GM19397 (cell line): Measurements from ENCODE around the gene TCEA2.

Experiments used
- ATAC-seq: cut with Tn5 transposase; IDR thresholded peaks from one replicate; pipeline ENCODE4 v1.9.1; 2021; ENCODE audit warnings: mild to moderate bottlenecking, moderate library complexity; ENCODE audit not compliant: unreplicated experiment

The TCEA2 gene

DNA sequence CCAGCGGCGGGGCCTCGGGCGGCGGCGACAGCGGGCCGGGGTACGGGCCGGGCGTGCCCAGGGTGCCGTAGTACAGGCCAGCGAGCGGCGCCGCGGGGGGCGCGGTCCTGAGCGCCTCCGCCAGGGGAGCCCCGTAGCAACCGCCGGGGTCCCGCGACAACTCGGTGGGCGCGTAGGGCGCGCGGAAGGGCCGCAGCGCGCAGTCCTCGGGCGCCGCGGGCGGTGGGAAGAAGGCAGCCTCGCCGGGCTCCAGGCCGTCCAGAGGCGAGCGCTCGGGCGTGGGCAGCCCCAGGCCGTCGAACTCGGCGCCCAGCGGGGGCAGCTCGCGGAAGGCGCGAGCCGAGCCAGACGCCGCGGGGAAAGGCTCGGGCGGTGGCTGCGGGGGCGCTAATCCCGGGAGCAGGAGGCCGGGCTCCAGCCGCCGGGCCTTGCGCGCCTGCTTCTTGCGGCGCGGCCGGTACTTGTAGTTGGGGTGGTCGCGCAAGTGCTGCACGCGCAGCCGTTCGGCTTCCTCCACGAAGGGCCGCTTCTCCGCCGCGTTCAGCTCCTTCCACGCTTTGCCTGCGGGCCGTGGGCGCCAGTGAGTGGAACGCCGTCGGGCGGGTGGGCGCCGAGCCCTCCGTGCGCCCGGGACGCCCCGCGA, 14.5 kb upstream of the TCEA2 start:
- ATAC-seq, result no peak

DNA sequence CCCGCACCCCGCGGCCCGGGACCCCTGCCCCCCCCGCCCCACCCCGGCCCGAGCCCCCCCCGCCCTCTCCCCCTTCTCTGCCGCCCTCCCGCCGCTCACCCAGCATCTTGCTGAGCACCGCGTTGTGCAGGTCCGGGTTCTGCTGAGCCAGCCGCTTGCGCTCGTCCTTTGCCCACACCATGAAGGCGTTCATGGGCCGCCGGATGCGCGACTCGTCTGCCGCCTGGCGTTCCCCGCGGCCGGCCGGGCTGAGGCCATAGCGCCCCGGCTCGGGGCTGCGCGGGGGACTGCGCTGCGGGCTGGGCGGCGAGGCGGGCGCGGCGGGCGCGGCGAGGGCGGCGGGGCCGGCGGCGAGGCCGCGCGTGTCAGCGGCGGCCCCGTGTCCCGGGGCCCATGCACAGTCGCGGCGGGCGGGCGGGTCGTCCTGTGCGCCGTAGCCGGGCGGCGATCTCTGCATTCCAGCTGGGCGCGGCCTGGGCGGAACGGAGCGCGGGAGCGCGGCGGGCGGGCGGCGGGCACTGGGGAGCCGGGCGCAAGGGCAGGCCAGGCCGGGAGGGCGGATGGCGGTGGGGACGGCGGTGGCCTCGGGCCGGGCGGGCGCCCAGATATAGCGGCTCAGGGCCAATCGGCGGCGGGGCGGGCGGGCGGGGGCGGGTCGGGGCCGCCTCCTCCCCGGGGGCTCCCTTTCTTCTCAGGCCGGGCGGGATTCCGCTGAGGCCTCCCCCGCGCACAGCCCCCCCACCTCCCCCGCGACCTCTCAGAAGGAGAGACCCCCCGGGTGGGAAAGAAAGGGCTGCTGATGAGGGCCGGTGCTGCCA, 13.7 kb upstream of the TCEA2 start, which contains the start of gene SOX18:
Gene SOX18, minus strand, starts transcription at position 580 of the 818 bp plus-strand sequence. Its CDS starts 123 bp downstream, at position 457.
- ATAC-seq, result no peak

DNA sequence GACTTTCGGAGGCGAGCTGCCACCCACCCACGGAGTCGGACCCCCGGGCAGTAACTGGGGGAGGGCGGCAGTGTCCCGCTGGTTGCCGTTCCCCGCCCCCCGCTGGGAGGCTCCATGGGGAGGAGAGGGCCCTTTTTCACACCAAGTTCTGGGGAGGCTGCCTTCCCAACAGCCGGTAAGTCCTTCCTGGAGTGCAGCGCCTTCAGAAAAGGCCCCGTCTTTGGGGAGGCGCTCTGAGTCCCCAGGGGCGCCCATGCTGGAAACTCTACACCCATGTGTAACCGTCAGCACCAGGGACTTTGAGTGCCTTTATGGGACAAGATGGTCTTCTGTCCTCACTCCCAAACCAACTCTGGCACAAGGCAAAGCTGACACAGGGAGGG, 13.1 kb upstream of the TCEA2 start:
- ATAC-seq, result no peak

DNA sequence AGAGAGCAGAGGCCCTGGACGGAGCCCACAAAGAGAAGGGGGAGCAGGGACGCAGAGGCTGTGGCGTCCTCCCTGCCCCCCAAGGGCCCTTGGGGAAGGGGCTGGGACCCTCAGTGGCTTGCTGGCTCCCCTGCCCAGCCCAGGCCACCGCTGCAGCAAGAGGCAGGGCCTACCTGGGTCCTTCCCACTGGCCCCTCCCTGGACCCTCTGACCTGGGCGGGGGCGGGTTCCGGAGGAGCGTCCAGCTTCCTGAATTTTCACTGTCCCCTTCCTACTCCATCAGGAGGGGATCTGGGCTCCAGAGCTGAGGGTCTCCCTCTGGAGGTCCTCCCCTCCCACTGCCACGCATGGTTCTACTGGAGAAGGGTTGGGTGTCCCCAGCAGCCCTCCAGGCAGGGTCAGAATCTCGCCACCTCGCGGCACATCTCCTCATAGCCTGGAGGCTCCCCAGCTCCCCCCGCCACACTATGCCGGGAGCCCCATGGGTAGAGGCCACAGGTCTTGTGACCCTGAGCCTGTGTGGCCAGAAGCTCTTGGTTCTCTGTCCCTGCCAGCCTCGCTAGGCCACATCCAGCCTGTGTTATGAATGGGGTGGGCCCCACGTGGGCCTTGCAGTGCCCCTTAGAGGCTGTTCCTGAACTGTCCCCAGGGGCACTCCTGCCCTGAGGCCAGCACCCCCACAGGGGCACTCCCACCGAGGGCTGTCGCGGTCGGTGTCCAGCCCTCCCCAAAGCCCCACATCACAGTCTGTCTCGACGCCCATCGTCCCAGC, 12.6 kb upstream of the TCEA2 start:
- ATAC-seq, result no peak

DNA sequence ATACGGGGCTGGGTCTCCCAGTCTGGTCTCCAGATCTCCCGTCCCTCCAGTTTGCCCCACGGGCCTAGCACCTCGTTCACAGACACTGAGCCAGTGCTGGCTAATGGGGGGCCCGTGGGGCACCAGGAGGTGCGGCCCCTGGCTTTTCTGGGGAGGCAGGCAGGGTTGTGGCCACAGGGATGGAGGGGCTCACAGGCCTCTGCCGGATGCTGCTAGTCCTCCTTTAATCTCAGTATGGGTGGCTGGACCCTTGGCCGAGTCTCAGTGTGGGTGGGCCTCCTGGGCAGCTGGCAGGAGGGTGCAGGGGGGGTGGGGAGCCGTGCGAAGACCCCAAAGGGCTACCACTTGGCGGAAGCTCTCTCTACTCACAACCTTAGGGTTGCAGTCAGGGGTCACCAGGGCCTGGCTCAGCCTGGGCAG, 12.0 kb upstream of the TCEA2 start:
- ATAC-seq, result no peak

DNA sequence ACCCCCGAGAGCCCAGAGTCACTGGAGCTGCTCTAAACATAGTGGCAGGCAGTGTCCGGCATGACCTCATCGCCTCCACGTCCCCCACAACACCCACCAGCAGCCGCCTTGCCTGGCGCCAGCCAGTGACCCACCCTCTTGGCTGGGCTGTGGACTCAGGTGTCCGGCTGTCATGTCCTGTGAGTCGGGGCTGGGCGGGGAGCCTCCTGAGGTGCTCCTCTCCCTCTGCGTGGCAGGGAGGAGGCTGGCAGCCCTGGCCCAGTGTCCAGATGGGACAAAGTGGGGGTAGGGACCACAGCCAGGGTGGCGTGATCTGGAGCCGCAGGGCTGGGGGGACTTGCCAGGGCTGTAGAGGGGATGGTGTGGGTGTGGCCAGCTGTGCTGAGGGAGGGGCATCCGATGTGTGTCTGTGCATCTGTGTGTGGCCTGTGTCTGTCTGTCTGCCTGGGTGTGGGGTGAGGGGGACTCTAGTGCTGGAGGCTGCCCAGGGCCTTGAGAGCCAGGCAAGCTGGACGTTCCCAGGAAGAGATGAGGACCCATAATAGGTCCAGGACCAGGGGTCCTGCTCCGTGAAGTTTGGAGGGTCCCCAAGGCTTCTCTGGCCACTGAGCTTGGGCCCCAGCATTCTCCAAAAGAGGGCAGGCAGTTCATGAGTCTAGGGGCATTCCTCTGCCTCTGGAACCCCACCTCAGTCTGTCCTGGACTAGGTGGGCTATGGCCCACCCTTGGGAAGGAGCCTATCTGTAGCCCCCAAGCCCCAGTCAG, 11.3 kb upstream of the TCEA2 start:
- no peak for ATAC-seq

DNA sequence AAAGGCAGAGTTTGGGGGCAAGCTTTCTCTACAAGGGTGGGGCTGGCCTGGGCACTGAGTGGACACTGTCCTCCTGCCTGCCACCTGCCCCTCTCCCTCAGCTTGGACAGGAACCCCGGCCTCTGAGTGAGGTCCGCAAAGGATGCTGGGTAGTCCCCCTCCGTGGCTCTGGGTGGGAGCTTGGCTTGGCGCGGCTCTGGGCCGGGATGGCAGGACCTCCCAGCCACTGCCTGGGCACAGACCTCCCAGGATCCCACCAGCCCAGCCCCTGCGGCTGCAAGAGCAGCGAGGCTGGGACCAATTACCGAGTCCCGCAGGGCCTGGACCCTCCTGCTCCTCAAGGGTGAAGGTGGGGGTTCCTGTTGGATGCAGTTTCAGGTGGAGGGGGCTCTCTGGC, 10.7 kb upstream of the TCEA2 start:
- ATAC-seq, result no peak

DNA sequence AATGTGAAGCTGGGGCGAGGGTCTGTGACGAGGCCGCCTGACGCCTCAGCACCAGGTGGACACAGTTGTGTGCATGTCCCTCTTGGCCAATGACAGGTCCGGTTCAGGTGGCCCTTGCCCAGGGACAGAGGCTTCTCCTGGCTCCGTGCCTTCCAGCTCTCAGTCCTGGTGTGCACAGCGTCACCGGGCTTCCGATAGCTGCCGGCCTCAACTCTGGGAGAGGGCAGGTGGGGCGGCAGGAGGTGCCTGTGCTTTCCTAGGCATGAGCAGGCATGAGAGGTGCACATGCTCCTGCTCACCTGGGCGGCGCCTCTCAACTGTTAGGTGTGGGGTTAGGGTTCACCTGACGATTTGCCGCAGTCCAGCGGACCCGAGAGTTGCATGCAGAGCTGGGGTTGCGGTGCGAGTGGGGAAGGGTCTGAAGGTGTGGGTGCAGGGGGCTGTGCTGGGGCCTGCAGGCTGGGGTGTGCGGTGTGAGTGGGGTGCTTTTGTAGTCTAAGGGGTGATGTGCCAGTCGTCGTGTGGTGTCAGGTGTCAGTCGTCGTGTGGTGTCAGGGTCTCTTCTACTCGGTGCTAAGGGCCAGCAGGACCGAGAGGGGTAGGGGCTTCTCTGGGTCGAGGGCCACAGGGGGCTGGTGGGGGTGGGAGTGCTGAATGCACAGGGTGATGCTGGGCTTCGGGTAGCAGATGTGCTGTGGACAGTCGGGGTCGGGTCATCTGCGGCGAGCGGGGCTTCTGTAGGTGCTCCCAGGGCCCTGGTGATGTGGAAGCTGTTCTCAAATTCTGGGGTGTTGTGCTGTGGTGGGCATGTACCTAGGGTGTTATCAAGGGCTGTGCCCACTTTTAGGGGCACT, 9.8 kb upstream of the TCEA2 start:
- no peak for ATAC-seq

DNA sequence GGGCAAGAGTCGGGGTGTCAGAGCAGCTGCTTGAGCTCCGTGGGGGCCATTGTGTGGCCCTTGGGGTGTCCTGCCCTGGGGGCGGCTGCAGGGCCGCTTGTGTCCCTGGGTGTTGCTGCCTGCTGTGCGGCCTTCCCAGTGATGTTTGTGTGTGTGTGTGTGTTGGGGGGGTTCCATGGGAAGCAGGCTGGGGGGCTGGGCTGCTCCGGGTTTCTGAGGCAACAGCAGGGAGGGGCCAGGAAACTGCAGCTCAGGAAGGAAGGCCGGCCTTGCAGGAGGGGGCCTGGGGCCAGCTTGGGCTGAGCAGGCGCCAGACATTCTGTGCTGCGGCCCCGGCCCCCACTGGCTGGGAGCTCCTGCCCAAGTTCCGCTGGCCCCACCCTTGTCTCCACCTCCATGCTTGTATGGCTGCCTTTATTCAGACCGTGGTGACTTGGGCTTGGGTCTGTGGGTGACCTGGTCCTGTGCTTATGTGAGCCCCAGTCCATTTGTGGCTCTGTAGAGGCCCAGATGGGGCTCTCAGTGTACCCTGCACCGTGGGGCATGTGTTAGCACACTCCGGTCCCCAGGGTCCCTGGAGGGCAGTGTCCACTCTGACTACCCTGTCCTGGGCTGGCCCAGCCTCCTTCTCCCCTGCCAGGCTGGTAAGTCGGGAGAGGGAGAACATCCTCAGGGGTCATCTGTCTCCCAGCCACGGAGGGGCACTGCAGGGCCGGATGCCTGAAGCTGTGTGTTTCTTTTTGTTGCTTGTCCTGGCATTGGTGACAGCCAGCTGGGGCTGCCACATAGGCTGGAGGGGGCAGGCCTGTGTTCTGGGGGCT, 8.9 kb upstream of the TCEA2 start:
- ATAC-seq, result no peak

DNA sequence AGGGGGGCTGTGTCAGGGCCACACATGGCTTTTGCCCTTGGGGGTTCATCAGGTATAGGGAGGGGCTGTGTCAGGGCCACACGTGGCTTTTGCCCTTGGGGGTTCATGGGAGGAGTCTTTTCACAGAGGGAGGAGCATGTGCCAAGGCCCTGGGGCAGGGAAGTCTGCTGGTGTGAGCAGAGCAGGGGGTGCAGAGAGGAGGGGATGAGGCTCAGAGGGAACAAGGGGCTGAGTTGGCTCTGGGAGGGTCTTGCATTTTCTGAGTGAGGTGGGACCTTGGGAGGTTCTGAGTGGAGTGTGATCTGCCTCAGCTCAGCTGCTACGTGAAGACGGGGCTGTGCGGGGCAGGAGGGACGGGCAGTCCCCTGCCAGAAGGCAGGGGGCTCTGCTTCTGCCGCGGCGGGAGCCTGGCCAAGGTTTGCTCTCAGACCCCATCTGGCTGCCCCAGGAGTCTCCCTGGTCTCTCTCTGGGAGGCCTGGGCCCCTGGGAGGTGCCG, 7.6 kb upstream of the TCEA2 start:
- ATAC-seq, result no peak

DNA sequence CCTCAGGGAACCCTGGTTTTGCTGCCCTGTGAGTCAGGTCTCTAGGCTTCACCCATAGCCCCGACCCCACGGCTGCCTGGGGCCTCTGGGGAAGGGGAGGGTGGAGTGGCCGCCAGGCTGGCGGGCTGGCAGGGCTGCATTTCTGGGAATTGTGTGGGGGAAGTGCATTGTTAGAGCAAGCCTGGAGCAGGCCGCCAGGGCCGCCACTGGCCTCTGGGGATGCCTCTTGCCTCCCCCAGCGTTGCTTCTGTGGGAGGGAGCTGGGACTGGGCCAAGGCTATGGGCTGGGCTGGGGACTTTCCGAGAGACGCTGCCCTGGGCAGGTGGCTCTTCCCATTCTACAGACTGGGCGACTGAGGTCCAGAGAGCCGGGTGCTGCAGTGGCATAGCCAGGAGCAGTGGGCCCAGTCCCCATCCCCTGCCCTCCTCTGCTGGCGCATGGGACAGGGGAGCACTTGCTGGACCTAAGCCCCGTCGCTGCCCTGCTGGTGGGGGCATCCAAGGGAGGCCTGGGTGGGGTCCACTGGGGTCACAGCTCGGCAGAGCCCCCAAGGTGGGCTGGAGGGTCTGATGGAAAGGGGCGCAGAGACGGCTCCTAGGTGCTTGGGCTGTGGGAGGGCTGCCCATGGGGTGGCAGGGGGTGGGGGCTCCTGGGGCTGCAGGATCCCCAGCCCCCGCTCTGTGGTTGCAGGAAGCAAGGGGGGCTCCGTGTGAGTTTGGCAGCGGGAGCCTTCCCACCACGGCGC, 6.9 kb upstream of the TCEA2 start:
- ATAC-seq, result no peak

DNA sequence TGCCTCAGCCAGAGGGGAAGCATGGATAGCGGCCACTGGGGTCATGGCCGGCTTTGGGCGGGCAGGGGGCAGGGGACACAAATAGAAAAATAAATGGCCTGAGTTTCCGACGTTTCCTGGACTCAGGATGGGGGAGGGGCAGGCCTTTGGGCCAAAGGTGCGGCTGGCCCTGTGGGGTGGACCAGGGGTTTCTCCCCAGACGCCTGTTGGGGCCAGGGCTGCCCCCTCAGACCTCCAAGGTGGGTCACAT, 6.4 kb upstream of the TCEA2 start:
- ATAC-seq, result no peak

DNA sequence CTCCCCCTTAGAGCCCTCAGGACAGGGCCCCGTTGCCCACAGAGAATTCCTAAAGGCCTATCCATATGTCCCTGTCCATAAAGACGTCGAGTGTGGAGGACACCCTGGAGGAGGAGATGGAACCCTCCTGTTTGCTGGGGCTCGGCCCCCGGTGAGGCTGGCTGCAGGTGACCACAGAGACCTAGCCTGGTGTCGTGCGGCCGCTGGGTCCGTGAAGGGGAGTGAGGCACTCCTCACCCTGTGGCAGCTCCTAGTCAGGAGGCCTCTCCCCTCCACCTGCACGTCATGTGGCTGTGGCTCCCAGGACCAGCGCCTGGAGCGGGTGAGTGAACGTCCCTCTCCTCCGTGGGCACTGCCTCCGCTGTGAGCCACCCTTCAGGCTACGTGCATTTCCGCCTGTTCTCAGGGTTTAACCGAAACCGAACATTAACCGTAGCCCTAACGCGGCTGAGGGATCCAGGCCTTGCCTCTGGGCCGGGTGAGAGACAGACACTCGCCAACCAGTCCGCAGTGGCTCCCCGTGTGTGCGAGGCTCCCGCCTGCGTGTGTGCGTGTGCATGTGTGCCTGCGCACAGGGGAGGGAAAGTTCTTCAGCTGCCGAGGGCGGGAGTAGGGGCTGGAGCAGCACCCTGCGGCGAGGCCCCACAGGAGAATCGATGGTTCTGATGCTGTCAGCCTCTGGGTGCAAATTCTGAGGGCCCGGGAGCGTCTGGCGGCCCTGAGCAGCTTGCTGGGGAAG, 5.9 kb upstream of the TCEA2 start:
- no peak for ATAC-seq

DNA sequence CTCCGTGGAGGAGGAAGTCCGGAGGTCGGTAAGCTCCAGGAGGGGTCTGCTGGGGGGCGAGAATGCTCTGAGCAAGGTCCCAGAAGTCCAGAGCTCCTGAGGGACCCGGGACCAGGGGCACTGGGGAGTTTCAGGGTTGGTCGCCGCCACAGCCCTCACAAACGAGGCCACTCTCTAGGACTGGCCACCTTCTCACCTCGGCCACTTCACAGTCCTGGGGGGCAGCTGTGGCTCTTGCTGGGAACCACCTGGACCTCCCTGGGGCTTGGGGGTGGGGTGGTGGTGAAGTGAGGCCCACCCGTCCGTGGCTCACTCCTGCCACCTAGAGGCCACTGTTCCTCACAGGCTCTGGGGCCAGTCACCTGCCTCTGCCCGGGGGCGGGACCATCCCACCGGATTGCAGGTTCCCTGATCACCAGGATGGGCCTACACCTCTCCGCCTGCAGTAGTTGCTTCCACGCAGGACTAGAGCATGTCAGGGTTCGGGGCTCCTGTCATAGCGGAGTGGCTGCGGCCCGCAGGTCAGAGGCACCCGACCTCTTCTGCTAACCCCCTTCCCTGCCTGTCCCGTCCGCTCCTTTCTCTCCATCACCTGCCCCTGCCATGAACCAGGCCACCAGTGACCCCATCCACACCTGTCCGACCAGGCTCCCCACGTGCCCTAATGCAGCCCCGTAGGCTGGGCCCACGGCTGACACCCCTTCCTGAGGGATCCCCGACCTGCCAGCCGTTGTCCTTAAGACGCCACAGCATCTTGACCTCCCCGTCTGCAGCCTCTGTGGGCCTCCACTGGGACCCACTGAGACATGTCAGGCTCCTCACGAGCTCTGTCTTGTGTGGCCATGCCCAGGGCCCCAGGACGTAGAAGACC, 5.1 kb upstream of the TCEA2 start:
- ATAC-seq, result no peak

DNA sequence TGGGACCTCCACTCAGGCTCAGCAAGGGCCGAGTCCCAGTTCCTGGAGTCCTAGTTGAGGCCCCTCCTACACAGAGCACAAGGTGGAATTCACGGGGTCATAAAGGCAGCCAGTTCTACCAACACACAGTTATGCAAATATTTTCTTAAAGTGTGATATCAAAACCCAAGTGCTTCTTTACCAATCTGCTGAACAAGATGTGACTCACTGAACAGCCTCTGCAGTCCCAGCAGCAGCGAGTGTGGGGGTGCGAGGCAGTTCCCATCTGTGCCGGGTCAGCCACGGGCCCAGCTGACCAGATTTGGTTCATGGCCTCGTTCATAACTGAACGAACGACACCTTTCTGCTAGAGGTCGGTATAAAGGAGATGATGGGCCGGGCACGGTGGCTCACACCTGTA, 4.5 kb upstream of the TCEA2 start:
- no peak for ATAC-seq

DNA sequence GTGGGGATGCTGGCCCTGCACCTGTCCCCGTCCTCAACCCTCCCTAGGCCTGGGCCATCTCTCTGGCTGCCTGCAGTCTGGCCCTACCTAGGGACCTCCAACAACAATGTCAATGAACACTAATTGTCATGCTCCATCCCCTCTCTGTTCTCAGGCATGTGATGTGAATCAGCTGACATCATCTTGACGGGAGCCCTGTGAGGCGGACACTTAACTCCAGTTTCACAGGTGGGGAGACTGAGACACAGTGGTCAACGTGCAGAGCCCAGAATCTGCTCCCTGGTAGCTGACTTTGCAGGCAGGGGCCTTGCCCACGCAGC, 762 bp upstream of the TCEA2 start:
- ATAC-seq, result no peak
